GM12878 (cell line): ENCODE results near the gene CNGB1. TPM values are rescaled to one million over a fixed set of nuclear protein-coding genes. Genes with fewer than 3 reads are reported as not detected.
A peak's percentile ranks its signal among the peaks of the same experiment; 100 is the strongest.

Experiments
- ATAC-seq: fragments of 200-7000 bp; cut with Tn5 transposase; 3 replicates; pipeline ENCODE4 v1.9.1; 2020; ENCODE audit warnings: mild to moderate bottlenecking, moderate library complexity
- BruUV-seq: library from RNA; stranded (reverse); fragments of 400-500 nt; replicated peaks from 2 replicates; lab custom pipeline; 2021; lab: Mats Ljungman, UMichigan
- CTCF ChIA-PET: fragments of 300-600 bp; sonication (Branson Sonifier 250); formaldehyde crosslinking; extraction: SDS; loops from one replicate; lab custom pipeline; 2021; ENCODE audit warnings: inconsistent platforms; lab: Yijun Ruan, JAX
- POLR2A ChIA-PET: fragments of 350-600 bp; formaldehyde crosslinking; extraction: SDS; loops from one replicate; lab custom pipeline; 2021; ENCODE audit warnings: inconsistent platforms; lab: Charles Lee
- RAD21 ChIA-PET: fragments of 300-600 bp; sonication (Branson Sonifier 250); formaldehyde crosslinking; loops from one replicate; lab custom pipeline; 2023; ENCODE audit warnings: antibody characterized with exemption; ENCODE audit not compliant: unreplicated experiment; lab: Charles Lee
- SMC1A ChIA-PET: fragments of 300-600 bp; sonication (Branson Sonifier 250); formaldehyde crosslinking; loops from one replicate; lab custom pipeline; 2023; ENCODE audit not compliant: unreplicated experiment, uncharacterized antibody; lab: Charles Lee
- DNase-seq: peaks from one replicate; pipeline ENCODE4 v3.0.0-alpha.2; 2011; ENCODE audit warnings: low read depth, low spot score
- FAIRE-seq: peaks from 3 replicates; lab custom pipeline; 2011; peaks lifted over from hg19 to GRCh38; lab: Jason Lieb, UNC
- H2AFZ ChIP-seq: 2 replicates; pipeline ENCODE4 v1.6.0; 2011; ENCODE audit warnings: low read depth, low read length, control low read depth; ENCODE audit not compliant: control insufficient read depth
- H3K27ac ChIP-seq: 2 replicates; pipeline ENCODE4 v1.5.1; 2011; ENCODE audit warnings: control low read depth; ENCODE audit not compliant: control insufficient read depth, insufficient read depth
- H3K27me3 ChIP-seq, 2 experiments: replicated peaks in 1 of 2; 2 replicates each; pipeline versions ENCODE4 v1.6.0 to v1.6.1; 2011; ENCODE audit warnings: low read length in 1 of 2; ENCODE audit not compliant: control insufficient read depth in 2 of 2, insufficient read depth in 2 of 2
- H3K36me3 ChIP-seq, 2 experiments: 2 replicates each; pipeline ENCODE4 v1.5.1; 2011; ENCODE audit warnings: low read length in 1 of 2; ENCODE audit not compliant: control insufficient read depth in 2 of 2, insufficient read depth in 2 of 2
- H3K4me1 ChIP-seq: 2 replicates; pipeline ENCODE4 v1.6.1; 2011; ENCODE audit warnings: mild to moderate bottlenecking, low read length, moderate library complexity, mixed read lengths; ENCODE audit not compliant: control insufficient read depth, insufficient read depth
- H3K4me2 ChIP-seq: 2 replicates; pipeline ENCODE4 v1.6.0; 2011; ENCODE audit warnings: control low read depth; ENCODE audit not compliant: control insufficient read depth, insufficient read depth
- H3K4me3 ChIP-seq: fragments of 200-600 bp; sonication (generic); 2 replicates; pipeline ENCODE4 v1.5.1; 2016
- H3K79me2 ChIP-seq: 2 replicates; pipeline ENCODE4 v1.6.0; 2011; ENCODE audit warnings: low read length; ENCODE audit not compliant: control insufficient read depth, insufficient read depth
- H3K9ac ChIP-seq: 2 replicates; pipeline ENCODE4 v1.8.0; 2011; ENCODE audit warnings: low read length, control low read depth, mixed read lengths; ENCODE audit not compliant: control insufficient read depth, insufficient read depth
- H3K9me3 ChIP-seq: replicated peaks from 3 replicates; pipeline ENCODE4 v1.5.1; 2011; ENCODE audit warnings: mild to moderate bottlenecking, low read length; ENCODE audit not compliant: control insufficient read depth, insufficient read depth
- H4K20me1 ChIP-seq: 2 replicates; pipeline ENCODE4 v1.6.0; 2011; ENCODE audit not compliant: control insufficient read depth, insufficient read depth
- ATF7 ChIP-seq: fragments of 450-650 bp; IDR thresholded peaks from 2 replicates; pipeline ENCODE4 v1.6.1; 2016; ENCODE audit warnings: low read depth, mild to moderate bottlenecking
- BCLAF1 ChIP-seq: fragments of 450-650 bp; IDR thresholded peaks from 2 replicates; pipeline ENCODE4 v1.6.1; 2017; ENCODE audit warnings: antibody characterized with exemption, mild to moderate bottlenecking, moderate library complexity
- CEBPB ChIP-seq, 2 experiments: fragments of 150-350 bp in 1 of 2; IDR thresholded peaks; 2 replicates each; pipeline ENCODE4 v1.6.1; 2012 to 2014; ENCODE audit warnings: low read depth in 2 of 2, low read length in 2 of 2, borderline replicate concordance in 1 of 2, inconsistent platforms in 1 of 2
- CHD1 ChIP-seq: IDR thresholded peaks from 2 replicates; pipeline ENCODE4 v1.6.1; 2012; ENCODE audit warnings: low read depth, low read length, improper control_type of control experiment
- GABPA ChIP-seq: IDR thresholded peaks from 2 replicates; pipeline ENCODE4 v1.6.1; 2014; ENCODE audit warnings: antibody characterized with exemption, low read depth, mild to moderate bottlenecking, inconsistent platforms
- JUNB ChIP-seq: IDR thresholded peaks from 2 replicates; pipeline ENCODE4 v1.6.1; 2016; ENCODE audit warnings: antibody characterized with exemption, mild to moderate bottlenecking
- JUND ChIP-seq: IDR thresholded peaks from 2 replicates; pipeline ENCODE4 v1.6.1; 2012; ENCODE audit warnings: low read depth, mild to moderate bottlenecking, low read length, improper control_type of control experiment, moderate library complexity
- KLF5 ChIP-seq: fragments of 450-650 bp; IDR thresholded peaks from 2 replicates; pipeline ENCODE4 v1.6.1; 2014; ENCODE audit warnings: mild to moderate bottlenecking; ENCODE audit not compliant: partially characterized antibody
- MYC ChIP-seq: IDR thresholded peaks from 2 replicates; pipeline ENCODE4 v1.6.1; 2011; ENCODE audit warnings: mild to moderate bottlenecking, low read length, moderate library complexity, inconsistent platforms; ENCODE audit not compliant: insufficient read depth, insufficient replicate concordance, insufficient read length, severe bottlenecking
- NBN ChIP-seq: fragments of 450-650 bp; IDR thresholded peaks from 2 replicates; pipeline ENCODE4 v1.6.1; 2016
- PML ChIP-seq: IDR thresholded peaks from 2 replicates; pipeline ENCODE4 v1.6.1; 2012; ENCODE audit warnings: low read length, inconsistent platforms
- RAD51 ChIP-seq: fragments of 450-650 bp; IDR thresholded peaks from 2 replicates; pipeline ENCODE4 v1.6.1; 2016; ENCODE audit warnings: moderate library complexity, mild to moderate bottlenecking, inconsistent platforms
- TBL1XR1 ChIP-seq: IDR thresholded peaks from 2 replicates; pipeline ENCODE4 v1.6.1; 2012; ENCODE audit warnings: low read depth, low read length, improper control_type of control experiment
- TCF7 ChIP-seq: IDR thresholded peaks from 2 replicates; pipeline ENCODE4 v1.6.1; 2014; ENCODE audit warnings: antibody characterized with exemption, borderline replicate concordance
- ZNF592 ChIP-seq: fragments of 450-650 bp; IDR thresholded peaks from 2 replicates; pipeline ENCODE4 v1.6.1; 2017; ENCODE audit warnings: mild to moderate bottlenecking, moderate library complexity
- WGBS: methylation state at CpG from one replicate; pipeline ENCODE4 v1.1.6; 2016; ENCODE audit warnings: low lambda C conversion rate; ENCODE audit not compliant: insufficient replicate concordance, insufficient coverage; ENCODE audit errors: missing lambda C conversion rate; 5-methylcytosine and 5-hydroxymethylcytosine counted together
- in situ Hi-C: fragments of 300-500 bp; cut with MboI; formaldehyde crosslinking; loops from 9 replicates; pipeline ENCODE4 v1.14.3; 2018; ENCODE audit warnings: mixed read lengths
- intact Hi-C: fragments of 100-400 bp; cut with micrococcal nuclease; formaldehyde crosslinking; loops from one replicate; pipeline ENCODE4 v1.14.2; 2022; ENCODE audit not compliant: unreplicated experiment
- polyA plus RNA-seq, 11 experiments: library from polyadenylated mRNA; depleted of rRNA in 4 of 11; unstranded in 6 of 11; stranded (reverse) in 5 of 11; fragments of >200 nt; fragmentation: Nextera tagmentation in 4 of 11; fragmentation: Illumina TruSeq in 1 of 11; extraction: Ambion mirVana in 4 of 11; extraction: Trizol in 1 of 11; gene quantifications; 1 replicate in 1 of 11; 2 replicates in 10 of 11; pipeline versions ENCODE4 v1.2.1 to v1.2.3, GENCODE V29; 2011 to 2016; ENCODE audit warnings: inconsistent platforms in 2 of 11, missing spikeins in 2 of 11, low read depth in 1 of 11
- total RNA-seq, 4 experiments: library from RNA; depleted of rRNA in 3 of 4; stranded (reverse); fragments of >200 nt in 3 of 4; fragmentation: Illumina TruSeq in 1 of 4; extraction: Trizol in 1 of 4; gene quantifications; 2 replicates each; pipeline versions ENCODE4 v1.2.1 to v1.2.3, GENCODE V29; 2013 to 2021
- TF ChIP-seq, protein P1 (sequence below): fragments of 450-650 bp; IDR thresholded peaks from 2 replicates; pipeline ENCODE4 v1.6.1; 2014; ENCODE audit warnings: mild to moderate bottlenecking
- TF ChIP-seq, protein P2 (sequence below): IDR thresholded peaks from 2 replicates; pipeline ENCODE4 v1.6.1; 2011; ENCODE audit warnings: borderline replicate concordance, low read depth, mild to moderate bottlenecking, moderate library complexity, low read length; ENCODE audit not compliant: insufficient read depth, poor library complexity, severe bottlenecking

CNGB1 gene
- total and polyA plus RNA-seq, 10 of the 15 experiments (the other 5 are each of a cell fraction or from before 2014, with no cell fraction given), result 0.03 TPM; not detected in 9

GRCh38 chr16:57945740-57946138 is 25.2 kb downstream of the CNGB1 start:
- peak; percentile 23; the same call in 1 of the 3 replicates for ATAC-seq
- POLR2A ChIA-PET, result no interaction called here
- RAD21 ChIA-PET, result no interaction called here
- Histone ChIP-seq H3K9ac (no peak overlapping the region), H3K79me2 (no peaks in the 10 kb centered on the region), H3K9me3 (no peaks in the 10 kb centered on the region), H3K4me2 (no peak overlapping the region), H3K27me3 (no peaks in the 10 kb centered on the region), H3K4me1 (no peaks in the 10 kb centered on the region), H3K4me3 (no peak overlapping the region), H4K20me1 (no peaks in the 10 kb centered on the region), H3K27ac (no peak overlapping the region), H3K36me3 (no peaks in the 10 kb centered on the region), H2AFZ (no peak overlapping the region)
- BruUV-seq, result no TSS peak
- DNase-seq, result no peak
- in situ Hi-C loops, result no loop called here
- 20% methylated on average over 7 of the region's 7 CpGs for WGBS
- FAIRE-seq, result no peak
- SMC1A ChIA-PET, result no interaction called here
- intact Hi-C loops, result no loop called here
- CTCF ChIA-PET, result no interaction called here
- TF ChIP-seq CHD1, result no peak
- no peak for TF ChIP-seq ZNF592
- no peak for TF ChIP-seq TCF7
- no peak for TF ChIP-seq NBN
- no peak for TF ChIP-seq JUNB
- no peak for TF ChIP-seq CEBPB (IDR thresholded peaks at IDR 0.05; ENCODE audit: borderline replicate concordance in 1 of 2, low read depth in 2 of 2, low read length in 2 of 2)
- no peak for TF ChIP-seq MYC
- TF ChIP-seq KLF5, result no peak
- no peak for TF ChIP-seq ATF7
- TF ChIP-seq GABPA, result no peak
- TF ChIP-seq RAD51, result no peak
- TF ChIP-seq BCLAF1, result no peak
- TF ChIP-seq, protein P1, sequence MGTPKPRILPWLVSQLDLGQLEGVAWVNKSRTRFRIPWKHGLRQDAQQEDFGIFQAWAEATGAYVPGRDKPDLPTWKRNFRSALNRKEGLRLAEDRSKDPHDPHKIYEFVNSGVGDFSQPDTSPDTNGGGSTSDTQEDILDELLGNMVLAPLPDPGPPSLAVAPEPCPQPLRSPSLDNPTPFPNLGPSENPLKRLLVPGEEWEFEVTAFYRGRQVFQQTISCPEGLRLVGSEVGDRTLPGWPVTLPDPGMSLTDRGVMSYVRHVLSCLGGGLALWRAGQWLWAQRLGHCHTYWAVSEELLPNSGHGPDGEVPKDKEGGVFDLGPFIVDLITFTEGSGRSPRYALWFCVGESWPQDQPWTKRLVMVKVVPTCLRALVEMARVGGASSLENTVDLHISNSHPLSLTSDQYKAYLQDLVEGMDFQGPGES, result no peak
- TF ChIP-seq TBL1XR1, result no peak
- TF ChIP-seq JUND, result no peak
- TF ChIP-seq, protein P2, sequence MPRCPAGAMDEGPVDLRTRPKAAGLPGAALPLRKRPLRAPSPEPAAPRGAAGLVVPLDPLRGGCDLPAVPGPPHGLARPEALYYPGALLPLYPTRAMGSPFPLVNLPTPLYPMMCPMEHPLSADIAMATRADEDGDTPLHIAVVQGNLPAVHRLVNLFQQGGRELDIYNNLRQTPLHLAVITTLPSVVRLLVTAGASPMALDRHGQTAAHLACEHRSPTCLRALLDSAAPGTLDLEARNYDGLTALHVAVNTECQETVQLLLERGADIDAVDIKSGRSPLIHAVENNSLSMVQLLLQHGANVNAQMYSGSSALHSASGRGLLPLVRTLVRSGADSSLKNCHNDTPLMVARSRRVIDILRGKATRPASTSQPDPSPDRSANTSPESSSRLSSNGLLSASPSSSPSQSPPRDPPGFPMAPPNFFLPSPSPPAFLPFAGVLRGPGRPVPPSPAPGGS, result no peak
- no peak for TF ChIP-seq PML
